ENCODE results near the gene S100A14. TPM values are rescaled to one million over a fixed set of nuclear protein-coding genes. Genes with fewer than 3 reads are reported as not detected.

The S100A14 gene
- total and polyA plus RNA-seq, 9 of the 15 experiments (the other 6 are each of a cell fraction or from before 2014, with no cell fraction given), result 0.10 to 0.64 (median 0.24) TPM; not detected in 3

GRCh38 chr1:153633754-153634665, 17.9 kb upstream of the S100A14 start, which contains the start of gene CHTOP (continued):
- TF ChIP-seq THRAP3 (IDR thresholded peaks at IDR 0.05; ENCODE audit: borderline replicate concordance), result peak; percentile 54; the same call in 1 of the 2 replicates
- no peak for TF ChIP-seq ZNF592 (IDR thresholded peaks at IDR 0.05)
- TF ChIP-seq PHB (CRISPR knock-in tag; IDR thresholded peaks at IDR 0.05), result 0 out of 2 replicates have a peak, but pooled peaks have one; percentile 34
- peak; percentile 31; the same call in 1 of the 2 replicates for TF ChIP-seq ZNF407 (IDR thresholded peaks at IDR 0.05; ENCODE audit: low read depth)
- TF ChIP-seq NCOA6 (IDR thresholded peaks at IDR 0.05), result peak; percentile 86
- TF ChIP-seq CCNT2 (IDR thresholded peaks at IDR 0.05; ENCODE audit: borderline replicate concordance, extremely low read depth, insufficient read length, low read depth, low read length), result peak; percentile 44
- TF ChIP-seq YY1 (IDR thresholded peaks at IDR 0.05; ENCODE audit: borderline replicate concordance in 1 of 3, control insufficient read depth in 1 of 3, extremely low read depth in 1 of 3, insufficient read depth in 3 of 3, insufficient read length in 1 of 3, insufficient replicate concordance in 2 of 3, low read depth in 1 of 3, low read length in 2 of 3), result peak; percentile 99 to 100 (median 99)
- TF ChIP-seq, protein P1, sequence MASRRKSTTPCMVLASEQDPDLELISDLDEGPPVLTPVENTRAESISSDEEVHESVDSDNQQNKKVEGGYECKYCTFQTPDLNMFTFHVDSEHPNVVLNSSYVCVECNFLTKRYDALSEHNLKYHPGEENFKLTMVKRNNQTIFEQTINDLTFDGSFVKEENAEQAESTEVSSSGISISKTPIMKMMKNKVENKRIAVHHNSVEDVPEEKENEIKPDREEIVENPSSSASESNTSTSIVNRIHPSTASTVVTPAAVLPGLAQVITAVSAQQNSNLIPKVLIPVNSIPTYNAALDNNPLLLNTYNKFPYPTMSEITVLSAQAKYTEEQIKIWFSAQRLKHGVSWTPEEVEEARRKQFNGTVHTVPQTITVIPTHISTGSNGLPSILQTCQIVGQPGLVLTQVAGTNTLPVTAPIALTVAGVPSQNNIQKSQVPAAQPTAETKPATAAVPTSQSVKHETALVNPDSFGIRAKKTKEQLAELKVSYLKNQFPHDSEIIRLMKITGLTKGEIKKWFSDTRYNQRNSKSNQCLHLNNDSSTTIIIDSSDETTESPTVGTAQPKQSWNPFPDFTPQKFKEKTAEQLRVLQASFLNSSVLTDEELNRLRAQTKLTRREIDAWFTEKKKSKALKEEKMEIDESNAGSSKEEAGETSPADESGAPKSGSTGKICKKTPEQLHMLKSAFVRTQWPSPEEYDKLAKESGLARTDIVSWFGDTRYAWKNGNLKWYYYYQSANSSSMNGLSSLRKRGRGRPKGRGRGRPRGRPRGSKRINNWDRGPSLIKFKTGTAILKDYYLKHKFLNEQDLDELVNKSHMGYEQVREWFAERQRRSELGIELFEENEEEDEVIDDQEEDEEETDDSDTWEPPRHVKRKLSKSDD (conservative IDR thresholded peaks at IDR 0.05; ENCODE audit: low read length), result peak; percentile 12; the same call in 1 of the 2 replicates
- TF ChIP-seq KDM1A (IDR thresholded peaks at IDR 0.05), result no peak

Measured in K562 (cell line).